Panc1 (cell line): ENCODE results near the gene JPH3. TPM values are rescaled to one million over a fixed set of nuclear protein-coding genes. Genes with fewer than 3 reads are reported as not detected.

ENCODE experiments used
- ATAC-seq: fragments of 200-7000 bp; cut with Tn5 transposase; 2 replicates; pipeline ENCODE4 v1.9.1; 2020; ENCODE audit warnings: mild to moderate bottlenecking, moderate library complexity
- BruUV-seq: library from RNA; stranded (reverse); fragments of 400-500 nt; replicated peaks from 2 replicates; lab custom pipeline; 2021; lab: Mats Ljungman, UMichigan
- CTCF ChIA-PET: fragments of 300-600 bp; sonication (Branson Sonifier 250); formaldehyde crosslinking; loops from one replicate; lab custom pipeline; 2022; ENCODE audit warnings: antibody characterized with exemption; lab: Charles Lee
- POLR2A ChIA-PET: fragments of 300-600 bp; sonication (Branson Sonifier 250); formaldehyde crosslinking; loops from one replicate; lab custom pipeline; 2022; ENCODE audit warnings: antibody characterized with exemption; lab: Charles Lee
- DNase-seq: peaks from one replicate; pipeline ENCODE4 v3.0.0-alpha.2; 2010; ENCODE audit warnings: low read depth, low spot score
- H3K27ac ChIP-seq: 2 replicates; pipeline ENCODE4 v1.5.1; 2011; ENCODE audit warnings: mild to moderate bottlenecking, low read length, inconsistent platforms
- H3K27me3 ChIP-seq: fragments of 200-500 bp; sonication (Bioruptor generic); 2 replicates; pipeline ENCODE4 v1.6.0; 2014; ENCODE audit warnings: low read length, inconsistent platforms; ENCODE audit not compliant: control insufficient read depth, insufficient read depth
- H3K36me3 ChIP-seq: fragments of 200-500 bp; sonication (Bioruptor generic); 2 replicates; pipeline ENCODE4 v1.5.1; 2014; ENCODE audit warnings: inconsistent platforms, mild to moderate bottlenecking, low read length, moderate library complexity; ENCODE audit not compliant: control insufficient read depth, insufficient read depth
- H3K4me1 ChIP-seq: 2 replicates; pipeline ENCODE4 v1.5.1; 2011; ENCODE audit warnings: inconsistent platforms, mild to moderate bottlenecking, low read length, moderate library complexity; ENCODE audit not compliant: control insufficient read depth, insufficient read depth
- H3K4me3 ChIP-seq, 2 experiments: 2 replicates each; pipeline ENCODE4 v1.5.1; 2011 to 2012; ENCODE audit warnings: low read depth in 2 of 2, low read length in 2 of 2, mild to moderate bottlenecking in 2 of 2, inconsistent platforms in 1 of 2, moderate library complexity in 1 of 2
- H3K9me3 ChIP-seq: fragments of 200-500 bp; sonication (Bioruptor generic); 2 replicates; pipeline ENCODE4 v1.5.1; 2014; ENCODE audit warnings: low read depth, mild to moderate bottlenecking, inconsistent platforms, low read length, moderate library complexity; ENCODE audit not compliant: control insufficient read depth, insufficient read depth
- CTCF ChIP-seq: fragments of 450-650 bp; IDR thresholded peaks from 2 replicates; pipeline ENCODE4 v1.5.1; 2017; ENCODE audit warnings: mild to moderate bottlenecking
- POLR2AphosphoS5 ChIP-seq: IDR thresholded peaks from 2 replicates; pipeline ENCODE4 v1.6.1; 2012; ENCODE audit warnings: mild to moderate bottlenecking, low read depth, low read length, moderate library complexity
- REST ChIP-seq, 2 experiments: IDR thresholded peaks; 2 replicates each; pipeline ENCODE4 v1.6.1; 2011 to 2012; ENCODE audit warnings: low read depth in 2 of 2, control low read depth in 1 of 2, low read length in 1 of 2, mild to moderate bottlenecking in 1 of 2, moderate library complexity in 1 of 2; ENCODE audit not compliant: insufficient read depth in 1 of 2
- SIN3A ChIP-seq: IDR thresholded peaks from 2 replicates; pipeline ENCODE4 v1.6.1; 2012; ENCODE audit warnings: low read depth, mild to moderate bottlenecking, low read length, moderate library complexity, borderline replicate concordance; ENCODE audit not compliant: insufficient read depth
- TCF7L2 ChIP-seq: IDR thresholded peaks from 2 replicates; pipeline ENCODE4 v1.6.1; 2011; ENCODE audit warnings: mild to moderate bottlenecking, low read depth, low read length, inconsistent platforms
- in situ Hi-C: cut with HindIII; loops from 2 replicates; pipeline ENCODE4 v1.10.0; 2016; ENCODE audit warnings: low sequenced_read_pairs, low pct_unique_long_range_greater_than_20kb
- intact Hi-C: fragments of 100-400 bp; cut with micrococcal nuclease; formaldehyde crosslinking; loops from one replicate; pipeline ENCODE4 v1.10.0; 2022; ENCODE audit not compliant: unreplicated experiment
- total RNA-seq: library from RNA; stranded (reverse); gene quantifications from one replicate; pipeline ENCODE4 v1.2.1, GENCODE V29; 2021; ENCODE audit not compliant: unreplicated experiment

JPH3 gene
- total RNA-seq, 1 experiment from 2014 or later = 1.2 TPM

GRCh38 chr16:87562201-87562600 lies 40.1 kb upstream of the JPH3 start:
- Histone ChIP-seq H3K36me3 (no peaks in the 10 kb centered on the region), H3K9me3 (no peaks in the 10 kb centered on the region), H3K27me3 (no peaks in the 10 kb centered on the region), H3K27ac (no peak overlapping the region), H3K4me3 (no peak overlapping the region), H3K4me1 (no peaks in the 10 kb centered on the region)
- DNase-seq (no peak), ATAC-seq (no peak)
- BruUV-seq = no TSS peak
- ChIA-PET CTCF (interaction anchor here (0.6 kb wide), 1 partner anchor 107 kb away, joined by 5 read pairs; no protein-coding TSS in a partner anchor), POLR2A (no interaction called here)
- intact Hi-C loops (no loop called here), in situ Hi-C loops (no loop called here)
- TF ChIP-seq CTCF = no peak
- no peak for TF ChIP-seq SIN3A
- TF ChIP-seq POLR2AphosphoS5 = no peak
- TF ChIP-seq REST (IDR thresholded peaks at IDR 0.05; ENCODE audit: insufficient read depth in 1 of 2, low read depth in 2 of 2, low read length in 1 of 2) = no peak
- TF ChIP-seq TCF7L2 = no peak

- CTCF ChIA-PET = interaction anchor here (0.6 kb wide), 1 partner anchor 108 kb away, joined by 5 read pairs; no protein-coding TSS in a partner anchor
- Histone ChIP-seq H3K9me3 (no peaks in the 10 kb centered on the region), H3K27ac (no peak overlapping the region), H3K36me3 (no peaks in the 10 kb centered on the region), H3K4me3 (no peak overlapping the region), H3K27me3 (no peaks in the 10 kb centered on the region), H3K4me1 (no peaks in the 10 kb centered on the region)
- intact Hi-C loops = no loop called here
- TF ChIP-seq POLR2AphosphoS5 = no peak
- no peak for TF ChIP-seq CTCF
- no peak for TF ChIP-seq REST (IDR thresholded peaks at IDR 0.05; ENCODE audit: insufficient read depth in 1 of 2, low read depth in 2 of 2, low read length in 1 of 2)
- no peak for TF ChIP-seq SIN3A
- no peak for TF ChIP-seq TCF7L2
- POLR2A ChIA-PET = no interaction called here
- no TSS peak for BruUV-seq
- ATAC-seq = no peak
- in situ Hi-C loops = no loop called here
- DNase-seq = no peak
These were observed 39.3 kb upstream of the JPH3 start for GRCh38 chr16:87563022-87563421.
